GM23338 (cell line): ENCODE measurements around the gene IDI1.

Experiments used
- CREB1 ChIP-seq: fragments of 250-450 bp; sonication (Bioruptor Pico); IDR thresholded peaks from 2 replicates; pipeline ENCODE4 v1.5.0; 2020; ENCODE audit warnings: low read depth, mild to moderate bottlenecking, moderate library complexity
- CTCF ChIP-seq, 2 experiments: fragments of 200-600 bp in 1 of 2; sonication (generic) in 1 of 2; conservative IDR thresholded peaks; 2 replicates each; pipeline versions ENCODE4 v1.5.1 to v1.6.1; 2016 to 2017; ENCODE audit warnings: antibody characterized with exemption in 2 of 2, low read depth in 2 of 2, mild to moderate bottlenecking in 2 of 2, moderate library complexity in 1 of 2
- ETS1 ChIP-seq: IDR thresholded peaks from 2 replicates; pipeline ENCODE4 v1.6.1; 2016; ENCODE audit warnings: antibody characterized with exemption
- EZH2 ChIP-seq: fragments of 200-600 bp; sonication (generic); IDR thresholded peaks from one replicate; pipeline ENCODE4 v1.8.0; 2017; ENCODE audit warnings: antibody characterized with exemption, mild to moderate bottlenecking, low read depth; ENCODE audit not compliant: unreplicated experiment
- EZH2phosphoT487 ChIP-seq: fragments of 200-600 bp; sonication (generic); IDR thresholded peaks from one replicate; pipeline ENCODE4 v1.8.1; 2018; ENCODE audit warnings: antibody characterized with exemption; ENCODE audit not compliant: unreplicated experiment
- JUNB ChIP-seq: IDR thresholded peaks from one replicate; pipeline ENCODE4 v1.6.1; 2016; ENCODE audit warnings: antibody characterized with exemption; ENCODE audit not compliant: unreplicated experiment
- NANOG ChIP-seq: IDR thresholded peaks from 2 replicates; pipeline ENCODE4 v1.6.1; 2016; ENCODE audit warnings: antibody characterized with exemption, borderline replicate concordance
- POLR2AphosphoS5 ChIP-seq: IDR thresholded peaks from 2 replicates; pipeline ENCODE4 v1.6.1; 2016; ENCODE audit warnings: antibody characterized with exemption, low read depth
- REST ChIP-seq: IDR thresholded peaks from one replicate; pipeline ENCODE4 v1.6.1; 2018; ENCODE audit warnings: antibody characterized with exemption; ENCODE audit not compliant: unreplicated experiment
- STAT1 ChIP-seq: IDR thresholded peaks from one replicate; pipeline ENCODE4 v1.6.1; 2016; ENCODE audit warnings: antibody characterized with exemption; ENCODE audit not compliant: unreplicated experiment
- ZNF331 ChIP-seq: fragments of 250-450 bp; sonication (Bioruptor Pico); IDR thresholded peaks from 2 replicates; pipeline ENCODE4 v1.5.0; 2020; ENCODE audit warnings: low read depth, mild to moderate bottlenecking, moderate library complexity
- ZNF462 ChIP-seq: fragments of 250-450 bp; sonication (Bioruptor Pico); IDR thresholded peaks from 2 replicates; pipeline ENCODE4 v1.5.0; 2020; ENCODE audit warnings: mild to moderate bottlenecking, moderate library complexity

GRCh38 chr10:1059902-1060301 lies 11.0 kb upstream of the IDI1 start:
- TF ChIP-seq ZNF331 (CRISPR knock-in tag) (no peak), CTCF (conservative IDR thresholded peaks at IDR 0.05; ENCODE audit: low read depth in 2 of 2) (no peak), EZH2phosphoT487 (no peak), POLR2AphosphoS5 (no peak), REST (no peak), EZH2 (no peak), CREB1 (CRISPR knock-in tag) (no peak), STAT1 (no peak), JUNB (no peak), ZNF462 (no peak), NANOG (no peak), ETS1 (no peak)
